H1 (cell line): ENCODE data around the gene CDC27. TPM values are rescaled to one million over a fixed set of nuclear protein-coding genes. Genes with fewer than 3 reads are reported as not detected.

ENCODE experiments used
- CTCF ChIA-PET: fragments of 300-600 bp; sonication (Branson Sonifier 250); formaldehyde crosslinking; loops from one replicate; lab custom pipeline; 2021; ENCODE audit not compliant: partially characterized antibody; lab: Charles Lee
- POLR2A ChIA-PET: fragments of 300-600 bp; sonication (Branson Sonifier 250); formaldehyde crosslinking; loops from one replicate; lab custom pipeline; 2021; ENCODE audit warnings: inconsistent platforms; ENCODE audit not compliant: partially characterized antibody; lab: Charles Lee
- DNase-seq, 2 experiments: peaks; one replicate each; pipeline versions ENCODE4 v3.0.0 to v3.0.0-alpha.2; 2010 to 2022; ENCODE audit warnings: low spot score in 2 of 2, low read depth in 1 of 2, mixed read lengths in 1 of 2
- FAIRE-seq: peaks from 2 replicates; lab custom pipeline; 2011; peaks lifted over from hg19 to GRCh38; lab: Jason Lieb, UNC
- H2AFZ ChIP-seq: 2 replicates; pipeline ENCODE4 v1.8.1; 2012; ENCODE audit warnings: low read length, inconsistent platforms
- H2AK5ac ChIP-seq: 2 replicates; pipeline ENCODE4 v1.6.1; 2013; ENCODE audit warnings: low read depth, low read length
- H2BK120ac ChIP-seq: replicated peaks from 2 replicates; pipeline ENCODE3; 2013; ENCODE audit warnings: low read depth, low read length, inconsistent platforms
- H2BK12ac ChIP-seq: 2 replicates; pipeline ENCODE4 v1.6.1; 2013; ENCODE audit warnings: low read depth, low read length
- H2BK15ac ChIP-seq: 2 replicates; pipeline ENCODE4 v1.6.1; 2013; ENCODE audit warnings: low read length
- H2BK20ac ChIP-seq: 2 replicates; pipeline ENCODE4 v1.6.1; 2013; ENCODE audit warnings: low read length
- H2BK5ac ChIP-seq: 2 replicates; pipeline ENCODE4 v1.6.1; 2013; ENCODE audit warnings: low read depth, low read length
- H3K14ac ChIP-seq: 2 replicates; pipeline ENCODE4 v1.6.1; 2013; ENCODE audit warnings: inconsistent platforms; ENCODE audit not compliant: insufficient read length
- H3K18ac ChIP-seq: 2 replicates; pipeline ENCODE4 v1.6.1; 2013; ENCODE audit warnings: low read length; ENCODE audit errors: extremely low read depth
- H3K23ac ChIP-seq: 2 replicates; pipeline ENCODE4 v1.6.1; 2013; ENCODE audit warnings: inconsistent platforms; ENCODE audit not compliant: insufficient read length
- H3K23me2 ChIP-seq: 2 replicates; pipeline ENCODE4 v1.6.1; 2013; ENCODE audit warnings: low read depth, low read length
- H3K27ac ChIP-seq: 2 replicates; pipeline ENCODE4 v1.6.1; 2011; ENCODE audit warnings: low read depth, low read length, inconsistent platforms
- H3K27me3 ChIP-seq, 4 experiments: replicated peaks in 1 of 4; 1 replicate in 1 of 4; 2 replicates in 3 of 4; pipeline versions ENCODE4 v1.6.1 to v1.8.1; 2011 to 2013; ENCODE audit warnings: low read length in 3 of 4, mild to moderate bottlenecking in 3 of 4, inconsistent platforms in 2 of 4, mixed read lengths in 2 of 4, moderate library complexity in 1 of 4; ENCODE audit not compliant: control insufficient read depth in 3 of 4, insufficient read depth in 3 of 4; ENCODE audit errors: extremely low read depth in 1 of 4
- H3K36me3 ChIP-seq, 4 experiments: 2 replicates each; pipeline versions ENCODE4 v1.6.1 to v1.8.1; 2011 to 2013; ENCODE audit warnings: mild to moderate bottlenecking in 4 of 4, low read length in 3 of 4, moderate library complexity in 2 of 4, control low read depth in 1 of 4, inconsistent platforms in 1 of 4; ENCODE audit not compliant: insufficient read depth in 4 of 4, control insufficient read depth in 2 of 4
- H3K4ac ChIP-seq: replicated peaks from 2 replicates; pipeline ENCODE3; 2013; ENCODE audit warnings: low read length, low read depth, mixed read lengths, inconsistent platforms; ENCODE audit not compliant: insufficient read length
- H3K4me1 ChIP-seq, 4 experiments: replicated peaks in 1 of 4; 1 replicate in 1 of 4; 2 replicates in 3 of 4; pipeline versions ENCODE4 v1.6.1 to v1.8.1; 2011 to 2013; ENCODE audit warnings: low read length in 3 of 4, inconsistent platforms in 2 of 4, mixed read lengths in 1 of 4; ENCODE audit not compliant: insufficient read depth in 4 of 4, control insufficient read depth in 3 of 4
- H3K4me2 ChIP-seq, 2 experiments: 2 replicates each; pipeline versions ENCODE4 v1.6.1 to v1.8.1; 2011 to 2013; ENCODE audit warnings: low read depth in 2 of 2, low read length in 2 of 2, control low read depth in 1 of 2, inconsistent platforms in 1 of 2, mild to moderate bottlenecking in 1 of 2; ENCODE audit not compliant: insufficient read depth in 1 of 2
- H3K4me3 ChIP-seq, 4 experiments: fragments of 200-600, 300-600 bp in 1 of 4; sonication (generic), shearing (Covaris generic), sonication (Bioruptor Twin) in 1 of 4; 2 replicates each; pipeline versions ENCODE4 v1.5.1 to v1.8.1; 2011 to 2016; ENCODE audit warnings: low read length in 4 of 4, low read depth in 3 of 4, control low read depth in 2 of 4, inconsistent platforms in 2 of 4, mild to moderate bottlenecking in 2 of 4, mixed read lengths in 1 of 4, moderate library complexity in 1 of 4; ENCODE audit not compliant: insufficient read depth in 2 of 4; ENCODE audit errors: extremely low read depth in 1 of 4
- H3K56ac ChIP-seq: replicated peaks from 2 replicates; pipeline ENCODE3; 2013; ENCODE audit warnings: low read depth, mild to moderate bottlenecking, mixed read lengths, low read length, inconsistent platforms; ENCODE audit not compliant: insufficient read length
- H3K79me1 ChIP-seq: 2 replicates; pipeline ENCODE4 v1.6.1; 2013; ENCODE audit warnings: low read depth, low read length, control low read depth
- H3K79me2 ChIP-seq, 2 experiments: 2 replicates each; pipeline versions ENCODE4 v1.6.1 to v1.8.1; 2012 to 2013; ENCODE audit warnings: low read length in 2 of 2, mild to moderate bottlenecking in 2 of 2, inconsistent platforms in 1 of 2; ENCODE audit not compliant: insufficient read depth in 2 of 2, control insufficient read depth in 1 of 2
- H3K9ac ChIP-seq, 4 experiments: replicated peaks in 1 of 4; 1 replicate in 1 of 4; 2 replicates in 3 of 4; pipeline versions ENCODE4 v1.6.1 to v1.8.1; 2011 to 2013; ENCODE audit warnings: low read depth in 3 of 4, low read length in 3 of 4, control low read depth in 2 of 4, mild to moderate bottlenecking in 2 of 4, moderate library complexity in 2 of 4, inconsistent platforms in 1 of 4; ENCODE audit errors: extremely low read depth in 1 of 4
- H3K9me3 ChIP-seq, 2 experiments: 2 replicates each; pipeline versions ENCODE4 v1.6.1 to v1.8.1; 2012 to 2013; ENCODE audit warnings: mild to moderate bottlenecking in 2 of 2, moderate library complexity in 2 of 2, control low read depth in 1 of 2, inconsistent platforms in 1 of 2, low read depth in 1 of 2, low read length in 1 of 2, mixed read lengths in 1 of 2; ENCODE audit not compliant: insufficient read depth in 2 of 2
- H4K20me1 ChIP-seq, 2 experiments: replicated peaks in 1 of 2; 2 replicates each; pipeline versions ENCODE3 to v1.8.1; 2011 to 2013; ENCODE audit warnings: inconsistent platforms in 2 of 2, low read length in 2 of 2, mild to moderate bottlenecking in 1 of 2; ENCODE audit not compliant: insufficient read depth in 2 of 2, control insufficient read depth in 1 of 2
- H4K5ac ChIP-seq: 2 replicates; pipeline ENCODE4 v1.6.1; 2013; ENCODE audit warnings: low read length, low read depth, mixed read lengths, inconsistent platforms; ENCODE audit not compliant: insufficient read length
- H4K8ac ChIP-seq: 2 replicates; pipeline ENCODE4 v1.8.0; 2013; ENCODE audit warnings: mild to moderate bottlenecking, moderate library complexity, low read length, inconsistent platforms; ENCODE audit not compliant: insufficient read depth; ENCODE audit errors: extremely low read depth
- H4K91ac ChIP-seq: replicated peaks from 2 replicates; pipeline ENCODE3; 2013; ENCODE audit warnings: low read length, mixed read lengths, inconsistent platforms; ENCODE audit not compliant: insufficient read length
- ATF3 ChIP-seq: IDR thresholded peaks from 2 replicates; pipeline ENCODE4 v1.6.1; 2011; ENCODE audit warnings: low read depth, mild to moderate bottlenecking, low read length; ENCODE audit not compliant: insufficient read depth
- CHD2 ChIP-seq: IDR thresholded peaks from 2 replicates; pipeline ENCODE4 v1.6.1; 2012; ENCODE audit warnings: low read length, improper control_type of control experiment
- RNF2 ChIP-seq: fragments of 200-900, 300-1000 bp; sonication (generic); IDR thresholded peaks from 2 replicates; pipeline ENCODE4 v1.7.1; 2016; ENCODE audit warnings: borderline replicate concordance, low read depth, mild to moderate bottlenecking, antibody characterized with exemption, low read length; ENCODE audit not compliant: poor library complexity, severe bottlenecking; ENCODE audit errors: missing control alignments
- RXRA ChIP-seq: IDR thresholded peaks from 2 replicates; pipeline ENCODE4 v1.6.1; 2011; ENCODE audit warnings: low read depth, mild to moderate bottlenecking, low read length, moderate library complexity; ENCODE audit not compliant: insufficient read depth
- TBP ChIP-seq: IDR thresholded peaks from 2 replicates; pipeline ENCODE4 v1.6.1; 2011; ENCODE audit warnings: low read depth, low read length, improper control_type of control experiment
- WGBS, 2 experiments: shearing (Covaris generic) in 1 of 2; methylation state at CpG; one replicate each; pipeline versions ENCODE4 v1.1.6 to v1.1.7; 2013 to 2015; ENCODE audit warnings: low lambda C conversion rate in 2 of 2, mixed read lengths in 2 of 2, inconsistent platforms in 1 of 2, low coverage in 1 of 2, missing lambda C conversion rate in 1 of 2; ENCODE audit not compliant: insufficient replicate concordance in 2 of 2, insufficient coverage in 1 of 2, insufficient read length in 1 of 2; ENCODE audit errors: extremely low coverage in 1 of 2, missing lambda C conversion rate in 1 of 2; 5-methylcytosine and 5-hydroxymethylcytosine counted together
- polyA plus RNA-seq, 7 experiments: library from polyadenylated mRNA; depleted of rRNA in 3 of 7; stranded (reverse) in 5 of 7; unstranded in 2 of 7; fragments of >200 nt in 5 of 7; fragments of 200-250 nt in 2 of 7; gene quantifications; 1 replicate in 5 of 7; 2 replicates in 1 of 7; 4 replicates in 1 of 7; pipeline versions ENCODE4 v1.2.1 to v1.2.3, GENCODE V29; 2011 to 2013; ENCODE audit warnings: missing spikeins in 2 of 7, mixed read lengths in 2 of 7
- total RNA-seq: library from RNA; stranded (reverse); fragmentation: NEBNext Ultra II Directional; extraction: Animal tissue kit (Norgen Biotek cat#: 25700); gene quantifications from 2 replicates; pipeline ENCODE4 v1.2.1, GENCODE V29; 2021

CDC27 gene
- total and polyA plus RNA-seq, 2 of the 8 experiments (the other 6 are each of a cell fraction or from before 2014, with no cell fraction given): 41.9 to 87.5 TPM

GRCh38 chr17:47225911-47226688 lies 37.0 kb upstream of the CDC27 start:
- POLR2A ChIA-PET: no interaction called here
- no peak overlapping the region for H2BK5ac ChIP-seq
- H3K14ac ChIP-seq: no peak overlapping the region
- H3K4me2 ChIP-seq: no peak overlapping the region
- no peak overlapping the region for H3K27ac ChIP-seq
- no peak overlapping the region for H4K8ac ChIP-seq
- peaks cover 0 to 3% (median 3%) of the 10 kb centered on the region in 4 experiments; a peak in 3 of 7 replicates for H3K4me1 ChIP-seq
- H2BK120ac ChIP-seq: no peak overlapping the region
- H3K9me3 ChIP-seq: peaks cover 0 to 10% of the 10 kb centered on the region in 2 experiments; a peak in 2 of 4 replicates
- H3K36me3 ChIP-seq: no peaks in the 10 kb centered on the region
- DNase-seq (no peak), FAIRE-seq (no peak)
- H4K20me1 ChIP-seq: no peaks in the 10 kb centered on the region
- 89% methylated on average over 2 of the region's 2 CpGs; no CpG with 5 or more reads in 1 of the 2 experiments for WGBS, 2 experiments
- no peak overlapping the region for H3K4ac ChIP-seq
- no peaks in the 10 kb centered on the region for H3K23me2 ChIP-seq
- H2AFZ ChIP-seq: no peak overlapping the region
- H3K27me3 ChIP-seq: 0 out of 7 replicates have a peak, but pooled peaks cover 0 to 1% (median 0%) of the 10 kb centered on the region in 4 experiments
- H4K5ac ChIP-seq: no peak overlapping the region
- H2BK20ac ChIP-seq: no peak overlapping the region
- H4K91ac ChIP-seq: no peak overlapping the region
- no peak overlapping the region for H3K23ac ChIP-seq
- H3K79me2 ChIP-seq: no peaks in the 10 kb centered on the region
- no peak overlapping the region for H3K4me3 ChIP-seq
- H3K9ac ChIP-seq: no peak overlapping the region
- no peak overlapping the region for H3K18ac ChIP-seq
- TF ChIP-seq RNF2 (no peak), RXRA (no peak), CHD2 (no peak), TBP (no peak), ATF3 (no peak)
- TF ChIP-seq, all 59 proteins: peak for 0
- no peaks in the 10 kb centered on the region for H3K79me1 ChIP-seq
- no peak overlapping the region for H2AK5ac ChIP-seq
- H2BK15ac ChIP-seq: no peak overlapping the region
- no peak overlapping the region for H2BK12ac ChIP-seq
- CTCF ChIA-PET: interaction anchor here (1.0 to 2.0 kb wide), 2 partner anchors 89 to 488 kb away, joined by 3 to 7 read pairs; no protein-coding TSS in a partner anchor
- H3K56ac ChIP-seq: no peak overlapping the region
